HepG2 (cell line): ENCODE results near the gene RPL21. TPM values are rescaled to one million over a fixed set of nuclear protein-coding genes. Genes with fewer than 3 reads are reported as not detected.

Source experiments
- ARHGAP35 ChIP-seq: sonication (generic); formaldehyde crosslinking; IDR thresholded peaks from 2 replicates; pipeline ENCODE4 v1.9.0; 2022; ENCODE audit warnings: mild to moderate bottlenecking, inconsistent platforms, moderate library complexity, missing genetic modification reagents, borderline replicate concordance
- CREM ChIP-seq, 2 experiments: sonication (generic) in 1 of 2; formaldehyde crosslinking in 1 of 2; IDR thresholded peaks; 2 replicates each; pipeline versions ENCODE4 v1.4.0 to v1.6.1; 2016 to 2020; ENCODE audit warnings: antibody characterized with exemption in 1 of 2, mild to moderate bottlenecking in 1 of 2, missing genetic modification reagents in 1 of 2
- HNRNPLL ChIP-seq: fragments of 200-400 bp; formaldehyde crosslinking; IDR thresholded peaks from 2 replicates; pipeline ENCODE4 v1.6.1; 2017; ENCODE audit warnings: mild to moderate bottlenecking, low read depth, low read length; ENCODE audit not compliant: poor library complexity, severe bottlenecking
- MEIS2 ChIP-seq: sonication (generic); formaldehyde crosslinking; IDR thresholded peaks from 2 replicates; pipeline ENCODE4 v1.9.0; 2021; ENCODE audit warnings: mild to moderate bottlenecking, missing genetic modification reagents
- SMAD3 ChIP-seq: sonication (generic); formaldehyde crosslinking; IDR thresholded peaks from 2 replicates; pipeline ENCODE4 v1.4.0; 2020; ENCODE audit warnings: missing genetic modification reagents
- XRCC5 ChIP-seq: fragments of 200-400 bp; formaldehyde crosslinking; optimal IDR thresholded peaks from 2 replicates; pipeline ENCODE3; 2017; ENCODE audit warnings: mild to moderate bottlenecking, low read length
- ZNF256 ChIP-seq: sonication (generic); formaldehyde crosslinking; conservative IDR thresholded peaks from 2 replicates; pipeline ENCODE4 v1.4.0; 2020; ENCODE audit warnings: missing genetic modification reagents
- ZNF557 ChIP-seq: sonication (generic); formaldehyde crosslinking; IDR thresholded peaks from 2 replicates; pipeline ENCODE4 v1.4.0; 2020; ENCODE audit warnings: missing genetic modification reagents
- polyA plus RNA-seq, 8 experiments: library from polyadenylated mRNA; depleted of rRNA in 3 of 8; stranded (reverse) in 7 of 8; unstranded in 1 of 8; fragments of >200 nt; fragmentation: Illumina TruSeq in 4 of 8; extraction: Trizol in 4 of 8; gene quantifications; 2 replicates each; pipeline versions ENCODE4 v1.2.1 to v1.2.3, GENCODE V29; 2011 to 2016; ENCODE audit warnings: low read depth in 4 of 8, missing spikeins in 1 of 8, mixed read lengths in 1 of 8; ENCODE audit not compliant: insufficient read depth in 1 of 8
- total RNA-seq, 5 experiments: library from RNA; depleted of rRNA; stranded (reverse); fragments of >200 nt; fragmentation: Illumina TruSeq; extraction: Trizol; gene quantifications; 2 replicates each; pipeline ENCODE4 v1.2.3, GENCODE V29; 2016; ENCODE audit warnings: low read depth in 1 of 5
- TF ChIP-seq, protein P1 (sequence below): sonication (generic); formaldehyde crosslinking; IDR thresholded peaks from 2 replicates; pipeline ENCODE4 v1.5.0; 2020; ENCODE audit warnings: mild to moderate bottlenecking, missing genetic modification reagents
- TF ChIP-seq, protein P2 (sequence below): sonication (generic); formaldehyde crosslinking; conservative IDR thresholded peaks from 2 replicates; pipeline ENCODE4 v1.8.0; 2022; ENCODE audit warnings: mild to moderate bottlenecking, moderate library complexity, missing genetic modification reagents
- TF ChIP-seq, protein P3 (sequence below): sonication (generic); formaldehyde crosslinking; IDR thresholded peaks from 2 replicates; pipeline ENCODE4 v1.4.0; 2020; ENCODE audit warnings: missing genetic modification reagents

The RPL21 gene
- total and polyA plus RNA-seq, 2 of the 13 experiments (the other 11 are each of a cell fraction or from before 2014, with no cell fraction given), result 1,234 to 1,261 TPM

DNA sequence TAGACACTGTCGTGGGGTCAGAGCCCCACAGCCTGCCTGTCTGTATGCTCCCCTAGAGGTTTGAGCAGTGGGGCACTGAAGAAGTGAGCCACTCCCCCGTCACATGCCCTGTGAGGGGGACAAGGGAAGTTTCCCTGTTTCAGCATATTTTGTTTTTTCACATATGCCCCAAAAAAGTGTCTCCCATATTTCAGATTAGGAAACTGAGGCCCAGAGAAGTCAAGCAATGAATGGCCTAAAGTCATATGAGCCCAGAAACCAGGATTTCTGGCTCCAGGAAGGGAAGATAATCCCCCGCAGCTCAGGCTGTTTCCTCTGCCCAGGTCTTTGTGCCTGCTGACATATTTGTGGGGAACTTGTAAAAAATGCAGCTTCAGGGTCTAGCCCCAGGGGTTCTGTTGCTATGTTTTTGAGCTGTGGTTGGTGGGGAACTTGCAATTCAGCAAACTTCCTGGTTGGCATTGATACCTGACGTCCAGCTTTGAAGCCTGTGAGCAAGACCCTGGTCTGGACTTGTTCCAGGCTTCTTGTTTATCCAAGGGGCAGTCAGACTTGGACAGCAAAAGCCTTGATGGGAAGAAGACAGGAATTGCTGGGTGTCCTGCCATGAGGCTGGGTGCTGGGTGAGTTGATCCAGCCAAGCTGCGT is 28.8 kb downstream of the RPL21 start (continued):
- TF ChIP-seq, protein P1, sequence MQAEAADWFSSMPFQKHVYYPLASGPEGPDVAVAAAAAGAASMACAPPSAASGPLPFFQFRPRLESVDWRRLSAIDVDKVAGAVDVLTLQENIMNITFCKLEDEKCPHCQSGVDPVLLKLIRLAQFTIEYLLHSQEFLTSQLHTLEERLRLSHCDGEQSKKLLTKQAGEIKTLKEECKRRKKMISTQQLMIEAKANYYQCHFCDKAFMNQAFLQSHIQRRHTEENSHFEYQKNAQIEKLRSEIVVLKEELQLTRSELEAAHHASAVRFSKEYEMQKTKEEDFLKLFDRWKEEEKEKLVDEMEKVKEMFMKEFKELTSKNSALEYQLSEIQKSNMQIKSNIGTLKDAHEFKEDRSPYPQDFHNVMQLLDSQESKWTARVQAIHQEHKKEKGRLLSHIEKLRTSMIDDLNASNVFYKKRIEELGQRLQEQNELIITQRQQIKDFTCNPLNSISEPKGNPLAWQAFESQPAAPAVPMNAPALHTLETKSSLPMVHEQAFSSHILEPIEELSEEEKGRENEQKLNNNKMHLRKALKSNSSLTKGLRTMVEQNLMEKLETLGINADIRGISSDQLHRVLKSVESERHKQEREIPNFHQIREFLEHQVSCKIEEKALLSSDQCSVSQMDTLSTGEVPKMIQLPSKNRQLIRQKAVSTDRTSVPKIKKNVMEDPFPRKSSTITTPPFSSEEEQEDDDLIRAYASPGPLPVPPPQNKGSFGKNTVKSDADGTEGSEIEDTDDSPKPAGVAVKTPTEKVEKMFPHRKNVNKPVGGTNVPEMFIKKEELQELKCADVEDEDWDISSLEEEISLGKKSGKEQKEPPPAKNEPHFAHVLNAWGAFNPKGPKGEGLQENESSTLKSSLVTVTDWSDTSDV (CRISPR knock-in tag), result no peak
- no peak for TF ChIP-seq ZNF256 (CRISPR knock-in tag)
- no peak for TF ChIP-seq ZNF557 (CRISPR knock-in tag)
- TF ChIP-seq CREM (IDR thresholded peaks at IDR 0.05), result no peak
- TF ChIP-seq CREM (CRISPR knock-in tag; IDR thresholded peaks at IDR 0.05), result no peak
- TF ChIP-seq, protein P2, sequence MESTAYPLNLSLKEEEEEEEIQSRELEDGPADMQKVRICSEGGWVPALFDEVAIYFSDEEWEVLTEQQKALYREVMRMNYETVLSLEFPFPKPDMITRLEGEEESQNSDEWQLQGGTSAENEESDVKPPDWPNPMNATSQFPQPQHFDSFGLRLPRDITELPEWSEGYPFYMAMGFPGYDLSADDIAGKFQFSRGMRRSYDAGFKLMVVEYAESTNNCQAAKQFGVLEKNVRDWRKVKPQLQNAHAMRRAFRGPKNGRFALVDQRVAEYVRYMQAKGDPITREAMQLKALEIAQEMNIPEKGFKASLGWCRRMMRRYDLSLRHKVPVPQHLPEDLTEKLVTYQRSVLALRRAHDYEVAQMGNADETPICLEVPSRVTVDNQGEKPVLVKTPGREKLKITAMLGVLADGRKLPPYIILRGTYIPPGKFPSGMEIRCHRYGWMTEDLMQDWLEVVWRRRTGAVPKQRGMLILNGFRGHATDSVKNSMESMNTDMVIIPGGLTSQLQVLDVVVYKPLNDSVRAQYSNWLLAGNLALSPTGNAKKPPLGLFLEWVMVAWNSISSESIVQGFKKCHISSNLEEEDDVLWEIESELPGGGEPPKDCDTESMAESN (CRISPR knock-in tag), result no peak
- no peak for TF ChIP-seq HNRNPLL
- TF ChIP-seq XRCC5, result no peak
- TF ChIP-seq ARHGAP35 (CRISPR knock-in tag), result no peak
- TF ChIP-seq MEIS2 (CRISPR knock-in tag), result no peak
- TF ChIP-seq, protein P3, sequence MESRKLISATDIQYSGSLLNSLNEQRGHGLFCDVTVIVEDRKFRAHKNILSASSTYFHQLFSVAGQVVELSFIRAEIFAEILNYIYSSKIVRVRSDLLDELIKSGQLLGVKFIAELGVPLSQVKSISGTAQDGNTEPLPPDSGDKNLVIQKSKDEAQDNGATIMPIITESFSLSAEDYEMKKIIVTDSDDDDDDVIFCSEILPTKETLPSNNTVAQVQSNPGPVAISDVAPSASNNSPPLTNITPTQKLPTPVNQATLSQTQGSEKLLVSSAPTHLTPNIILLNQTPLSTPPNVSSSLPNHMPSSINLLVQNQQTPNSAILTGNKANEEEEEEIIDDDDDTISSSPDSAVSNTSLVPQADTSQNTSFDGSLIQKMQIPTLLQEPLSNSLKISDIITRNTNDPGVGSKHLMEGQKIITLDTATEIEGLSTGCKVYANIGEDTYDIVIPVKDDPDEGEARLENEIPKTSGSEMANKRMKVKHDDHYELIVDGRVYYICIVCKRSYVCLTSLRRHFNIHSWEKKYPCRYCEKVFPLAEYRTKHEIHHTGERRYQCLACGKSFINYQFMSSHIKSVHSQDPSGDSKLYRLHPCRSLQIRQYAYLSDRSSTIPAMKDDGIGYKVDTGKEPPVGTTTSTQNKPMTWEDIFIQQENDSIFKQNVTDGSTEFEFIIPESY (CRISPR knock-in tag), result no peak
- TF ChIP-seq SMAD3 (CRISPR knock-in tag), result no peak
